GM23248 (cell line): Measurements from ENCODE around the gene SLC24A2.

ENCODE experiments used
- EZH2 ChIP-seq: fragments of 200-600 bp; sonication (generic); IDR thresholded peaks from 2 replicates; pipeline ENCODE4 v1.6.1; 2018; ENCODE audit warnings: antibody characterized with exemption, mild to moderate bottlenecking; ENCODE audit not compliant: insufficient read depth, poor library complexity, severe bottlenecking
- EZH2phosphoT487 ChIP-seq: fragments of 200-600 bp; sonication (generic); IDR thresholded peaks from 2 replicates; pipeline ENCODE4 v1.6.1; 2018; ENCODE audit warnings: antibody characterized with exemption, moderate library complexity, mild to moderate bottlenecking, low read depth; ENCODE audit not compliant: insufficient read depth

DNA sequence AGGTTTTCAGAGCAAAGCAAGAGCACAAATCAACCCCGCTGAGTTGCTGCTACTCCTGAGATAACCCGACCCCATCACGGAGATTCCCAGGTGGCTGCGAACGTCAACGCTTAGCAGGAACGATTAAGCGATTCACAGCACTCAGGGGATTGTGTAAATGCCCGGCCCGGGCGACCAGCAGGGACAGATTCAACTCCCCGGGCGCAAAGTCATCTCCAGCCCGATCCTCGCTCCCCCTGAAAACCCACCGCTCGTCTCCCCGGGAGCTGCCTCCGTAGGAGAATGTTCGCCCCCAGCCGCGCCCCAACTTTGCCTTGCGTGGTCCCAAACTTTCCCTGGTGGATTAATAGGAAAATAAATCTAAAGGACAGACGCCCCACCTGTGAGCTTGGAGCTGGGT is 685 bp downstream of the SLC24A2 start:
- peak; percentile 40 for TF ChIP-seq EZH2
- TF ChIP-seq EZH2phosphoT487, result no peak
